BE2C (cell line): ENCODE results near the gene RAET1L.

Experiments used
- DNase-seq: peaks from one replicate; pipeline ENCODE4 v3.0.0-alpha.2; 2020
- H3K27me3 ChIP-seq: fragments of 250-450 bp; sonication (Bioruptor Pico); 2 replicates; pipeline ENCODE4 v1.5.1; 2020; ENCODE audit warnings: mild to moderate bottlenecking
- H3K36me3 ChIP-seq: fragments of 250-450 bp; sonication (Bioruptor Pico); 2 replicates; pipeline ENCODE4 v1.5.1; 2020; ENCODE audit warnings: mild to moderate bottlenecking
- H3K4me1 ChIP-seq: fragments of 250-450 bp; sonication (Bioruptor Pico); 2 replicates; pipeline ENCODE4 v1.5.1; 2020
- H3K4me3 ChIP-seq: 2 replicates; pipeline ENCODE4 v1.5.1; 2011; ENCODE audit warnings: low read depth, low read length
- H3K9me3 ChIP-seq: fragments of 250-450 bp; sonication (Bioruptor Pico); 2 replicates; pipeline ENCODE4 v1.5.1; 2020
- TF ChIP-seq, protein P1 (sequence below): IDR thresholded peaks from 2 replicates; pipeline ENCODE4 v1.5.1; 2012; ENCODE audit warnings: mild to moderate bottlenecking, low read depth, low read length

RAET1L gene

DNA sequence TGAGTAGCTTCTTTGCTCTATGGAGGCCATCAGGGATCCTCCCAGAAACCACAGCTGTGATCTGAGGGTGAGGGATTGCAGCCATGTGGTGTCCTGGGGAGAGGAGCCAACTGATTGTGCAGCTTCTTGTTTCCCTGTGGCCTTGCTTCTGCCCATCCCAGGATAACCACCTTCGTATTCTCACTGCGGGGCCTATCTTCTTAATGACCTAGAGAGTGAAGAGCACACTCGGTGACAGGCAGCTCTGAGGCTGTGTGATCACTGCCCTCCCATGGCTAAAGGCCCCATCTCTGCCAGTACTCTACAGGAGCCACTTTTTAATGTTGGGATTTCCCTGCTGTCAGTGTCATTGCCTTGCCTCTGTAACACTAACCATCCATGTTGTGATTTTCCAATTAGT is 5.3 kb upstream of the RAET1L start:
- Histone ChIP-seq H3K36me3 (no peaks in the 10 kb centered on the region), H3K4me1 (no peaks in the 10 kb centered on the region), H3K9me3 (no peaks in the 10 kb centered on the region), H3K27me3 (peaks cover 46% of the 10 kb centered on the region), H3K4me3 (no peak overlapping the region)
- DNase-seq = no peak
- TF ChIP-seq, protein P1, sequence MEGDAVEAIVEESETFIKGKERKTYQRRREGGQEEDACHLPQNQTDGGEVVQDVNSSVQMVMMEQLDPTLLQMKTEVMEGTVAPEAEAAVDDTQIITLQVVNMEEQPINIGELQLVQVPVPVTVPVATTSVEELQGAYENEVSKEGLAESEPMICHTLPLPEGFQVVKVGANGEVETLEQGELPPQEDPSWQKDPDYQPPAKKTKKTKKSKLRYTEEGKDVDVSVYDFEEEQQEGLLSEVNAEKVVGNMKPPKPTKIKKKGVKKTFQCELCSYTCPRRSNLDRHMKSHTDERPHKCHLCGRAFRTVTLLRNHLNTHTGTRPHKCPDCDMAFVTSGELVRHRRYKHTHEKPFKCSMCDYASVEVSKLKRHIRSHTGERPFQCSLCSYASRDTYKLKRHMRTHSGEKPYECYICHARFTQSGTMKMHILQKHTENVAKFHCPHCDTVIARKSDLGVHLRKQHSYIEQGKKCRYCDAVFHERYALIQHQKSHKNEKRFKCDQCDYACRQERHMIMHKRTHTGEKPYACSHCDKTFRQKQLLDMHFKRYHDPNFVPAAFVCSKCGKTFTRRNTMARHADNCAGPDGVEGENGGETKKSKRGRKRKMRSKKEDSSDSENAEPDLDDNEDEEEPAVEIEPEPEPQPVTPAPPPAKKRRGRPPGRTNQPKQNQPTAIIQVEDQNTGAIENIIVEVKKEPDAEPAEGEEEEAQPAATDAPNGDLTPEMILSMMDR = no peak

DNA sequence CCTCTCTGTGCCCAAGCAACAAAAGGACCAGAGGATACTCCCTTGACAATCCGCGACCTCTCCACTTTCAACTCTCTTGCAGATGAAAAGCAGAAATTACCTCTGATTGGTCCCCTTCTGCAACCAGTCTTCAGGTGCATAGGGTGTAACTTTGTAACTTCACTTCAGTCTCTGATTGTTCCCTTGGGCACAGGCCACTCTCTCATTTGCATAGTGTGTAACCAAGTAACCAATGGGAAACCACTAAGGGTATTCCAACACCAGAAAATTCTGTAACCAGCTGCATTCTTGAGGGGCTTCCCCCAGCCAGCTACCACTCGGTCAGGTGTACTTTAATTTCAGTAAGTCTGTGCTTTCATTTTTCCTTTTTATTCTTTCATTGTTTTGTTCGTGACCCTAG is 4.4 kb upstream of the RAET1L start:
- TF ChIP-seq, protein P1 = no peak

DNA sequence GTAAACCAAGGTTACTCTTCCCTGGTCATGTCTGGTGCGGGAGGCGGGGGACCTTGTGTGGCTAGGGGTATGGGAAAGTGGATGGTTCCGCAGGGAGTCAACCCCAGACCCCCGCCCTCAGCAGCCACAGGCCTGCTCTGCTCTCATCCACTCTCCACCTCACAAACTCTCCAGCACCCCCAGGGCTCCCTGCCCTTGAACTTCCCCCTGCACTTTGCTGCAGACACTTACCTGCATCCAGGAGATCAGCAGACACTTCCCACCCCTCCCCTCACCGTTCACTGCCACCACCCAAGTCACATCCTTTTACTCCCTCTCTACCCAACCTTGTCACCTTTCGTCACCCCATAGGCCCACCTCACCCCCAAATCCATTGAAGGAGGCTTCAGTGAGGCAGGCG is 3.9 kb upstream of the RAET1L start:
- TF ChIP-seq, protein P1 = no peak
- Histone ChIP-seq H3K4me1 (no peaks in the 10 kb centered on the region), H3K9me3 (no peaks in the 10 kb centered on the region), H3K27me3 (peaks cover 54% of the 10 kb centered on the region), H3K36me3 (no peaks in the 10 kb centered on the region), H3K4me3 (no peak overlapping the region)
- no peak for DNase-seq

More for the DNA sequence above, 4.4 kb upstream of the RAET1L start:
- H3K4me1 ChIP-seq = no peaks in the 10 kb centered on the region
- H3K9me3 ChIP-seq = no peaks in the 10 kb centered on the region
- no peaks in the 10 kb centered on the region for H3K36me3 ChIP-seq
- H3K4me3 ChIP-seq = no peak overlapping the region
- peaks cover 53% of the 10 kb centered on the region for H3K27me3 ChIP-seq
- no peak for DNase-seq

DNA sequence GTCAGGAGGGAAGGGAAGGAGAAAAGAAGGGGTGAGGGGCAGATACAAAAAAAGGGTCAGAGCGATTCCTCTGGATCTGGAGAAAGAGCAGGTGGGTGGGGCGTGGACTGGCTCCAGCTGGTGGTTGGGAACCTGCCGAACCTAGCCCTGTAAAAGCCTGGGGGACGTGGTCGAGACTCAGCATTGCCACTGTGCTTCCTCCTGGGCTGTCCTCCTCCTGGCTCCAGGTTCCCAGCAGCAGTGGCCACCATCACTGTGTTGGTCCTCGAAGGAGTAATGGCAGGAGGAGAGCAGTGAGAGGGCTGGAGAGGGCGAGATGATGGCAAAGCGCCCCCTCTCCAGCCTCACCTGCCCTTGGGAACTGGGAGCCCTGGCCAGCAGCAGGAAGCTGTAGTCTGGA is 3.5 kb upstream of the RAET1L start:
- Histone ChIP-seq H3K36me3 (no peaks in the 10 kb centered on the region), H3K4me1 (no peaks in the 10 kb centered on the region), H3K9me3 (no peaks in the 10 kb centered on the region), H3K27me3 (peaks cover 54% of the 10 kb centered on the region), H3K4me3 (no peak overlapping the region)
- no peak for DNase-seq
- TF ChIP-seq, protein P1 = no peak

DNA sequence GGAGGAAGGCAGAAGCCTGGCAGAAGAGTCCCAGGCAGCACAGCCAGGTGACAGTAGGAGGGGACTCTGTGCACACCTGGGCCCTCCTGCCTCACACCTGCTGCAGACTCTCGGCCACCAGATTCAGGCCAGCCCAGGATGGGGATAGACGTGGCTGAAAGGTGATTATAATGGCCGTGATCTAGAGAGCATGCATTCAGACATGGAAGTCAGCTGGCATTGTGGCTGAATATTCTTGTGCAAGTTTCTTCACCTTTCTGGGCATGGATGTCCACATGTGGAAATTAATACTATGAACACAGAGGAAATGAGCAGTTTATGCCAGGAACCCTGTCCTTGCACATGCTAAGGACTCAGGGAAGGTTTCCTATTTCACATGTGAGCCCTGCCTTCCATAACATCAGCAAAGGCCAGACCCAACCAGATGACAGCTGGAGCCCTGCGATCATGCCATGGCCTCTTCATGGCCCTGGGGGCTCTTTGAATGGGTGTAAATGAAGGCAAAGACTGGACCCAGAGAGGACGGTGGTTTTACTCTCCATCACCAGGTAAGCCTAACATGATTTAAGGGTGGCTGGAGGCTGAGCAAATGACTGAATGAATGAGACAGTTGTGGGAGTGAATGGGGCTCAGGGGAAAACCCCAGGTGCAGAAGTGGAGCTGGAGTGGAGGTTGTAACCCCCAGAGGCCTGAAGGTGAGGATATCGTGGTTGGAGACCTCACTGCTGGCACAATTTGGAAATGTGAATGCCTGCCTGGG is 2.7 kb upstream of the RAET1L start:
- Histone ChIP-seq H3K4me3 (no peak overlapping the region), H3K27me3 (peaks cover 51% of the 10 kb centered on the region), H3K36me3 (no peaks in the 10 kb centered on the region), H3K9me3 (no peaks in the 10 kb centered on the region), H3K4me1 (no peaks in the 10 kb centered on the region)
- DNase-seq = no peak
- TF ChIP-seq, protein P1 = no peak

DNA sequence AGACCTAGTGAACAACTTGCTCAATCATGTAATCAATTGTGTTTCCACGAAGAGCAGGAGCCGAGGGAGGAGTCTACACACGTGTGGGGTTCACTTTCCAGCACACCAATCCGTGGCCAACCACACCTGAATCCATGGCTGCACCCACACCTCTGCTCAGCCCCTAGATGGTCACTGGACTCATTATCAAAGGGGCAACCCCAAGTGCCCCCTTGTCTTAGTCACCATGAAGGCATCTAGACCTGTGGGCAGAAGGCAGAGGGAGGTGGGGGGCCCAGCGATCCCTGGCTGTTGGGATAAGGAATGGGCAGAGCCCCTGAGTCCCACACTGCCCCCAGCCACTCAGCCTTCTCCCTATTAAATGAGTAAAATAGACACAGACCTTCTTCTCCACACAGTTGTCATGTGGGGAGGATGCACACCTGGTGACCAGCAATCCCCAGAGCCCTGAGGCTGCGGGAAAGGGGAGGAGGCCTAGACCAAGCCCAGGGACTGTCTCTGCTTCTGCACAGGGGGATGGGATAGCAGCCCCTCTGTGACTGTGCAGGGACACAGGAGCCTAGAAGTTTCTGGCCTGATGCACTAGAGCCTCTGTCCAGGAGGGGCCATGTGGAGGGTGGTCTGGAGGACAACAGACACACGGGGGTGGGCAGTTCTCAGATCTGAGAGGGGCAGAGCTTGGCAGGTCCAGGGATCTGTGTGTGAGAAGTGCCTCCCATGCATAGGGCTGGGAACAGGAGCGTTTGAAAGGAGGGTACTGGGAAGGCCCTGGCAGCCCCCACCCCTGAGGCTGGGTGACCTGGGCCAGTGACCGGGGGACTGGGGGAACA is 1.9 kb upstream of the RAET1L start:
- TF ChIP-seq, protein P1 = no peak
- no peaks in the 10 kb centered on the region for H3K9me3 ChIP-seq
- DNase-seq = no peak
- peaks cover 47% of the 10 kb centered on the region for H3K27me3 ChIP-seq
- H3K36me3 ChIP-seq = no peaks in the 10 kb centered on the region
- H3K4me3 ChIP-seq = no peak overlapping the region
- no peaks in the 10 kb centered on the region for H3K4me1 ChIP-seq
